ENCODE results near the gene SMIM15.

GRCh38 chr5:61151893-61152292 lies 10.4 kb downstream of the SMIM15 start:
- TF ChIP-seq POLR2A (IDR thresholded peaks at IDR 0.05; ENCODE audit: extremely low read depth, insufficient read length) (no peak), MYC (IDR thresholded peaks at IDR 0.05; ENCODE audit: low read depth, low read length) (no peak)
